GM23338 (cell line): ENCODE results near the gene C15orf61.

ENCODE experiments used
- CREB1 ChIP-seq: fragments of 250-450 bp; sonication (Bioruptor Pico); IDR thresholded peaks from 2 replicates; pipeline ENCODE4 v1.5.0; 2020; ENCODE audit warnings: low read depth, mild to moderate bottlenecking, moderate library complexity
- CTCF ChIP-seq, 2 experiments: fragments of 200-600 bp in 1 of 2; sonication (generic) in 1 of 2; conservative IDR thresholded peaks; 2 replicates each; pipeline versions ENCODE4 v1.5.1 to v1.6.1; 2016 to 2017; ENCODE audit warnings: antibody characterized with exemption in 2 of 2, low read depth in 2 of 2, mild to moderate bottlenecking in 2 of 2, moderate library complexity in 1 of 2
- ETS1 ChIP-seq: IDR thresholded peaks from 2 replicates; pipeline ENCODE4 v1.6.1; 2016; ENCODE audit warnings: antibody characterized with exemption
- EZH2 ChIP-seq: fragments of 200-600 bp; sonication (generic); IDR thresholded peaks from one replicate; pipeline ENCODE4 v1.8.0; 2017; ENCODE audit warnings: antibody characterized with exemption, mild to moderate bottlenecking, low read depth; ENCODE audit not compliant: unreplicated experiment
- EZH2phosphoT487 ChIP-seq: fragments of 200-600 bp; sonication (generic); IDR thresholded peaks from one replicate; pipeline ENCODE4 v1.8.1; 2018; ENCODE audit warnings: antibody characterized with exemption; ENCODE audit not compliant: unreplicated experiment
- JUNB ChIP-seq: IDR thresholded peaks from one replicate; pipeline ENCODE4 v1.6.1; 2016; ENCODE audit warnings: antibody characterized with exemption; ENCODE audit not compliant: unreplicated experiment
- POLR2AphosphoS5 ChIP-seq: IDR thresholded peaks from 2 replicates; pipeline ENCODE4 v1.6.1; 2016; ENCODE audit warnings: antibody characterized with exemption, low read depth
- STAT1 ChIP-seq: IDR thresholded peaks from one replicate; pipeline ENCODE4 v1.6.1; 2016; ENCODE audit warnings: antibody characterized with exemption; ENCODE audit not compliant: unreplicated experiment
- ZNF331 ChIP-seq: fragments of 250-450 bp; sonication (Bioruptor Pico); IDR thresholded peaks from 2 replicates; pipeline ENCODE4 v1.5.0; 2020; ENCODE audit warnings: low read depth, mild to moderate bottlenecking, moderate library complexity
- TF ChIP-seq, protein P1 (sequence below): IDR thresholded peaks from one replicate; pipeline ENCODE4 v1.6.1; 2018; ENCODE audit warnings: antibody characterized with exemption; ENCODE audit not compliant: unreplicated experiment
- TF ChIP-seq, protein P2 (sequence below): fragments of 250-450 bp; sonication (Bioruptor Pico); IDR thresholded peaks from 2 replicates; pipeline ENCODE4 v1.5.0; 2020; ENCODE audit warnings: mild to moderate bottlenecking, moderate library complexity

GRCh38 chr15:67534360-67534759, 13.4 kb downstream of the C15orf61 start:
- TF ChIP-seq POLR2AphosphoS5, result no peak
- TF ChIP-seq CTCF (conservative IDR thresholded peaks at IDR 0.05; ENCODE audit: low read depth in 2 of 2), result no peak
- TF ChIP-seq, protein P1, sequence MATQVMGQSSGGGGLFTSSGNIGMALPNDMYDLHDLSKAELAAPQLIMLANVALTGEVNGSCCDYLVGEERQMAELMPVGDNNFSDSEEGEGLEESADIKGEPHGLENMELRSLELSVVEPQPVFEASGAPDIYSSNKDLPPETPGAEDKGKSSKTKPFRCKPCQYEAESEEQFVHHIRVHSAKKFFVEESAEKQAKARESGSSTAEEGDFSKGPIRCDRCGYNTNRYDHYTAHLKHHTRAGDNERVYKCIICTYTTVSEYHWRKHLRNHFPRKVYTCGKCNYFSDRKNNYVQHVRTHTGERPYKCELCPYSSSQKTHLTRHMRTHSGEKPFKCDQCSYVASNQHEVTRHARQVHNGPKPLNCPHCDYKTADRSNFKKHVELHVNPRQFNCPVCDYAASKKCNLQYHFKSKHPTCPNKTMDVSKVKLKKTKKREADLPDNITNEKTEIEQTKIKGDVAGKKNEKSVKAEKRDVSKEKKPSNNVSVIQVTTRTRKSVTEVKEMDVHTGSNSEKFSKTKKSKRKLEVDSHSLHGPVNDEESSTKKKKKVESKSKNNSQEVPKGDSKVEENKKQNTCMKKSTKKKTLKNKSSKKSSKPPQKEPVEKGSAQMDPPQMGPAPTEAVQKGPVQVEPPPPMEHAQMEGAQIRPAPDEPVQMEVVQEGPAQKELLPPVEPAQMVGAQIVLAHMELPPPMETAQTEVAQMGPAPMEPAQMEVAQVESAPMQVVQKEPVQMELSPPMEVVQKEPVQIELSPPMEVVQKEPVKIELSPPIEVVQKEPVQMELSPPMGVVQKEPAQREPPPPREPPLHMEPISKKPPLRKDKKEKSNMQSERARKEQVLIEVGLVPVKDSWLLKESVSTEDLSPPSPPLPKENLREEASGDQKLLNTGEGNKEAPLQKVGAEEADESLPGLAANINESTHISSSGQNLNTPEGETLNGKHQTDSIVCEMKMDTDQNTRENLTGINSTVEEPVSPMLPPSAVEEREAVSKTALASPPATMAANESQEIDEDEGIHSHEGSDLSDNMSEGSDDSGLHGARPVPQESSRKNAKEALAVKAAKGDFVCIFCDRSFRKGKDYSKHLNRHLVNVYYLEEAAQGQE, result no peak
- no peak for TF ChIP-seq EZH2
- TF ChIP-seq, protein P2, sequence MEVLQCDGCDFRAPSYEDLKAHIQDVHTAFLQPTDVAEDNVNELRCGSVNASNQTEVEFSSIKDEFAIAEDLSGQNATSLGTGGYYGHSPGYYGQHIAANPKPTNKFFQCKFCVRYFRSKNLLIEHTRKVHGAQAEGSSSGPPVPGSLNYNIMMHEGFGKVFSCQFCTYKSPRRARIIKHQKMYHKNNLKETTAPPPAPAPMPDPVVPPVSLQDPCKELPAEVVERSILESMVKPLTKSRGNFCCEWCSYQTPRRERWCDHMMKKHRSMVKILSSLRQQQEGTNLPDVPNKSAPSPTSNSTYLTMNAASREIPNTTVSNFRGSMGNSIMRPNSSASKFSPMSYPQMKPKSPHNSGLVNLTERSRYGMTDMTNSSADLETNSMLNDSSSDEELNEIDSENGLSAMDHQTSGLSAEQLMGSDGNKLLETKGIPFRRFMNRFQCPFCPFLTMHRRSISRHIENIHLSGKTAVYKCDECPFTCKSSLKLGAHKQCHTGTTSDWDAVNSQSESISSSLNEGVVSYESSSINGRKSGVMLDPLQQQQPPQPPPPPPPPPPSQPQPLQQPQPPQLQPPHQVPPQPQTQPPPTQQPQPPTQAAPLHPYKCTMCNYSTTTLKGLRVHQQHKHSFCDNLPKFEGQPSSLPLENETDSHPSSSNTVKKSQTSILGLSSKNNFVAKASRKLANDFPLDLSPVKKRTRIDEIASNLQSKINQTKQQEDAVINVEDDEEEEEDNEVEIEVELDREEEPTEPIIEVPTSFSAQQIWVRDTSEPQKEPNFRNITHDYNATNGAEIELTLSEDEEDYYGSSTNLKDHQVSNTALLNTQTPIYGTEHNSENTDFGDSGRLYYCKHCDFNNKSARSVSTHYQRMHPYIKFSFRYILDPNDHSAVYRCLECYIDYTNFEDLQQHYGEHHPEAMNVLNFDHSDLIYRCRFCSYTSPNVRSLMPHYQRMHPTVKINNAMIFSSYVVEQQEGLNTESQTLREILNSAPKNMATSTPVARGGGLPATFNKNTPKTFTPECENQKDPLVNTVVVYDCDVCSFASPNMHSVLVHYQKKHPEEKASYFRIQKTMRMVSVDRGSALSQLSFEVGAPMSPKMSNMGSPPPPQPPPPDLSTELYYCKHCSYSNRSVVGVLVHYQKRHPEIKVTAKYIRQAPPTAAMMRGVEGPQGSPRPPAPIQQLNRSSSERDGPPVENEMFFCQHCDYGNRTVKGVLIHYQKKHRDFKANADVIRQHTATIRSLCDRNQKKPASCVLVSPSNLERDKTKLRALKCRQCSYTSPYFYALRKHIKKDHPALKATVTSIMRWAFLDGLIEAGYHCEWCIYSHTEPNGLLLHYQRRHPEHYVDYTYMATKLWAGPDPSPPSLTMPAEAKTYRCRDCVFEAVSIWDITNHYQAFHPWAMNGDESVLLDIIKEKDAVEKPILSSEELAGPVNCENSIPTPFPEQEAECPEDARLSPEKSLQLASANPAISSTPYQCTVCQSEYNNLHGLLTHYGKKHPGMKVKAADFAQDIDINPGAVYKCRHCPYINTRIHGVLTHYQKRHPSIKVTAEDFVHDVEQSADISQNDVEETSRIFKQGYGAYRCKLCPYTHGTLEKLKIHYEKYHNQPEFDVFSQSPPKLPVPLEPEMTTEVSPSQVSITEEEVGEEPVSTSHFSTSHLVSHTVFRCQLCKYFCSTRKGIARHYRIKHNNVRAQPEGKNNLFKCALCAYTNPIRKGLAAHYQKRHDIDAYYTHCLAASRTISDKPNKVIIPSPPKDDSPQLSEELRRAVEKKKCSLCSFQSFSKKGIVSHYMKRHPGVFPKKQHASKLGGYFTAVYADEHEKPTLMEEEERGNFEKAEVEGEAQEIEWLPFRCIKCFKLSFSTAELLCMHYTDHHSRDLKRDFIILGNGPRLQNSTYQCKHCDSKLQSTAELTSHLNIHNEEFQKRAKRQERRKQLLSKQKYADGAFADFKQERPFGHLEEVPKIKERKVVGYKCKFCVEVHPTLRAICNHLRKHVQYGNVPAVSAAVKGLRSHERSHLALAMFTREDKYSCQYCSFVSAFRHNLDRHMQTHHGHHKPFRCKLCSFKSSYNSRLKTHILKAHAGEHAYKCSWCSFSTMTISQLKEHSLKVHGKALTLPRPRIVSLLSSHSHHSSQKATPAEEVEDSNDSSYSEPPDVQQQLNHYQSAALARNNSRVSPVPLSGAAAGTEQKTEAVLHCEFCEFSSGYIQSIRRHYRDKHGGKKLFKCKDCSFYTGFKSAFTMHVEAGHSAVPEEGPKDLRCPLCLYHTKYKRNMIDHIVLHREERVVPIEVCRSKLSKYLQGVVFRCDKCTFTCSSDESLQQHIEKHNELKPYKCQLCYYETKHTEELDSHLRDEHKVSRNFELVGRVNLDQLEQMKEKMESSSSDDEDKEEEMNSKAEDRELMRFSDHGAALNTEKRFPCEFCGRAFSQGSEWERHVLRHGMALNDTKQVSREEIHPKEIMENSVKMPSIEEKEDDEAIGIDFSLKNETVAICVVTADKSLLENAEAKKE, result no peak
- no peak for TF ChIP-seq CREB1 (CRISPR knock-in tag)
- TF ChIP-seq JUNB, result no peak
- TF ChIP-seq EZH2phosphoT487, result no peak
- TF ChIP-seq ETS1, result no peak
- TF ChIP-seq ZNF331, result no peak
- TF ChIP-seq STAT1, result no peak
